OCI-LY7 (cell line): ENCODE data around the gene DPYSL4. TPM values are rescaled to one million over a fixed set of nuclear protein-coding genes. Genes with fewer than 3 reads are reported as not detected.

Experiments used
- BruUV-seq: library from RNA; stranded (reverse); fragments of 400-500 nt; replicated peaks from 2 replicates; lab custom pipeline; 2021; lab: Mats Ljungman, UMichigan
- CTCF ChIA-PET: fragments of 300-600 bp; sonication (Branson Sonifier 250); formaldehyde crosslinking; loops from one replicate; lab custom pipeline; 2022; ENCODE audit warnings: antibody characterized with exemption; ENCODE audit not compliant: unreplicated experiment; lab: Charles Lee
- POLR2A ChIA-PET: fragments of 300-600 bp; sonication (Branson Sonifier 250); formaldehyde crosslinking; loops from one replicate; lab custom pipeline; 2022; ENCODE audit warnings: antibody characterized with exemption; lab: Charles Lee
- DNase-seq: peaks from one replicate; pipeline ENCODE4 v3.0.0-alpha.2; 2015; ENCODE audit warnings: low spot score
- H2AFZ ChIP-seq: fragments of 200-600 bp; sonication (generic), shearing (Covaris generic); 2 replicates; pipeline ENCODE4 v1.6.1; 2014; ENCODE audit warnings: mild to moderate bottlenecking, antibody characterized with exemption, low read length, moderate library complexity
- H3K27ac ChIP-seq: fragments of 200-600 bp; sonication (generic); 2 replicates; pipeline ENCODE4 v1.5.1; 2014; ENCODE audit warnings: mixed run types, low read depth, mild to moderate bottlenecking, moderate library complexity, low read length, inconsistent platforms; ENCODE audit not compliant: poor library complexity, severe bottlenecking
- H3K36me3 ChIP-seq: fragments of 200-600 bp; sonication (generic); 2 replicates; pipeline ENCODE4 v1.6.1; 2014; ENCODE audit warnings: mild to moderate bottlenecking, antibody characterized with exemption, low read length, moderate library complexity, mixed read lengths; ENCODE audit not compliant: insufficient read depth
- H3K4me1 ChIP-seq: fragments of 200-600 bp; sonication (generic); 2 replicates; pipeline ENCODE4 v1.5.1; 2014; ENCODE audit warnings: mild to moderate bottlenecking, low read length; ENCODE audit not compliant: insufficient read depth, poor library complexity, severe bottlenecking
- H3K4me2 ChIP-seq: fragments of 200-600 bp; sonication (generic); 2 replicates; pipeline ENCODE4 v1.6.1; 2014; ENCODE audit warnings: mild to moderate bottlenecking, low read length
- H3K4me3 ChIP-seq: fragments of 200-600 bp; sonication (generic); 2 replicates; pipeline ENCODE4 v1.5.1; 2014; ENCODE audit warnings: mild to moderate bottlenecking, low read depth, low read length; ENCODE audit not compliant: poor library complexity, severe bottlenecking
- H3K79me2 ChIP-seq: fragments of 200-600 bp; sonication (generic); 2 replicates; pipeline ENCODE4 v1.6.1; 2016; ENCODE audit warnings: low read depth, mild to moderate bottlenecking, low read length, moderate library complexity, mixed read lengths; ENCODE audit not compliant: insufficient read depth
- H3K9me2 ChIP-seq: fragments of 200-600 bp; sonication (generic); 2 replicates; pipeline ENCODE4 v1.6.1; 2016; ENCODE audit warnings: mild to moderate bottlenecking, low read length, mixed read lengths; ENCODE audit not compliant: insufficient read depth
- H3K9me3 ChIP-seq: fragments of 200-600 bp; sonication (generic); 2 replicates; pipeline ENCODE4 v1.6.1; 2014; ENCODE audit warnings: mild to moderate bottlenecking, mixed run types, low read length, mixed read lengths
- H4K20me1 ChIP-seq: fragments of 200-600 bp; sonication (generic); 2 replicates; pipeline ENCODE4 v1.6.1; 2014; ENCODE audit warnings: mild to moderate bottlenecking, antibody characterized with exemption, low read length, moderate library complexity, mixed read lengths; ENCODE audit not compliant: insufficient read depth
- EZH2phosphoT487 ChIP-seq: fragments of 200-600 bp; sonication (generic); IDR thresholded peaks from 2 replicates; pipeline ENCODE4 v1.6.1; 2018; ENCODE audit warnings: low read depth, borderline replicate concordance, mild to moderate bottlenecking, mixed run types, antibody characterized with exemption, low read length, moderate library complexity, mixed read lengths
- intact Hi-C: fragments of 100-400 bp; cut with micrococcal nuclease; formaldehyde crosslinking; loops from one replicate; pipeline ENCODE4 v1.10.0; 2022; ENCODE audit not compliant: unreplicated experiment
- total RNA-seq, 2 experiments: library from RNA; depleted of rRNA in 1 of 2; stranded (reverse); fragments of >200 nt in 1 of 2; shearing (Covaris generic) in 1 of 2; gene quantifications; 2 replicates each; pipeline ENCODE4 v1.2.3, GENCODE V29; 2014 to 2022
- TF ChIP-seq, protein P1 (sequence below): fragments of 200-600 bp; sonication (generic); conservative IDR thresholded peaks from 2 replicates; pipeline ENCODE4 v1.5.1; 2014; ENCODE audit warnings: mild to moderate bottlenecking, antibody characterized with exemption, low read length, moderate library complexity, mixed read lengths

DPYSL4 gene
- total RNA-seq, 2 experiments from 2014 or later, result not detected

DNA sequence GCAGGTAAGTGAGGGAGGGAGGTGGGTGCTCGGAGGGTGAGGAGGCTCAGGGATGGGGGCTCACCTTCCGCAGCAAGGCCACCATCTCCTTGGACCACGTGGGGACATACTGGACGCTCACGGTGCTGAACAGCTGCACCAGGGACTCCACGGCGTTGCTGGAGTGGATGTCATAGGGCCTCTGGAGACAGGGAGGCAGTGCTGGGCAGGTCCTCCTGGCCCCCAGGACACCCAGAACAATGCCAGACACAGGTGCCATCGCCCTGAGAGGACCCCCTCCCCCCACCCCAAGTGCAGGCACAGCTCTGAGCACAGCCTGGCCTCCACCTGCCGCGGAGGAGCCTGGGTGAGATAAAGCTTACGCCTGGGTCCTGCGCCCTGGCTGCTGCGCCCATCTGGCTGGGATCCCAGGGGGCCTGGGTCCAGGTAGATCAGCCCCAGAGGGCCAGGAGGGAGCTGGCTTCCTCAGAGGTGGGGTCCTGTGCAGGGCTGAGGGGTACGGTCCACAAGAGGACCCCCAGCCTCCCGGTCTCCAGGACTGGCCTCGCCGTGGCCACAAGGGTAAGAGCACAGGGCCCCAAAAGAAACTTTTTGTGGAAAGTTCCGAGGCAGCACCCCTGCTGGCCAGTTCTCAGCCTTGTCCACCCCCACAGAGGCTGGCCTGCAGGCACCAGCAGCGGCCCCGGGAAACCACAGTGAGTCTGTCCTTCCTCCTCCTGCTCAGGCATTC, 37.8 kb downstream of the DPYSL4 start:
- Histone ChIP-seq H3K4me3 (no peak overlapping the region), H3K9me3 (no peaks in the 10 kb centered on the region), H3K79me2 (no peaks in the 10 kb centered on the region), H3K36me3 (no peaks in the 10 kb centered on the region), H2AFZ (no peak overlapping the region), H3K27ac (no peak overlapping the region), H3K4me1 (no peaks in the 10 kb centered on the region), H3K4me2 (no peak overlapping the region), H4K20me1 (no peaks in the 10 kb centered on the region), H3K9me2 (no peaks in the 10 kb centered on the region)
- BruUV-seq, result no TSS peak
- POLR2A ChIA-PET, result no interaction called here
- TF ChIP-seq, protein P1, sequence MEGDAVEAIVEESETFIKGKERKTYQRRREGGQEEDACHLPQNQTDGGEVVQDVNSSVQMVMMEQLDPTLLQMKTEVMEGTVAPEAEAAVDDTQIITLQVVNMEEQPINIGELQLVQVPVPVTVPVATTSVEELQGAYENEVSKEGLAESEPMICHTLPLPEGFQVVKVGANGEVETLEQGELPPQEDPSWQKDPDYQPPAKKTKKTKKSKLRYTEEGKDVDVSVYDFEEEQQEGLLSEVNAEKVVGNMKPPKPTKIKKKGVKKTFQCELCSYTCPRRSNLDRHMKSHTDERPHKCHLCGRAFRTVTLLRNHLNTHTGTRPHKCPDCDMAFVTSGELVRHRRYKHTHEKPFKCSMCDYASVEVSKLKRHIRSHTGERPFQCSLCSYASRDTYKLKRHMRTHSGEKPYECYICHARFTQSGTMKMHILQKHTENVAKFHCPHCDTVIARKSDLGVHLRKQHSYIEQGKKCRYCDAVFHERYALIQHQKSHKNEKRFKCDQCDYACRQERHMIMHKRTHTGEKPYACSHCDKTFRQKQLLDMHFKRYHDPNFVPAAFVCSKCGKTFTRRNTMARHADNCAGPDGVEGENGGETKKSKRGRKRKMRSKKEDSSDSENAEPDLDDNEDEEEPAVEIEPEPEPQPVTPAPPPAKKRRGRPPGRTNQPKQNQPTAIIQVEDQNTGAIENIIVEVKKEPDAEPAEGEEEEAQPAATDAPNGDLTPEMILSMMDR, result no peak
- TF ChIP-seq EZH2phosphoT487, result no peak
- CTCF ChIA-PET, result no interaction called here
- intact Hi-C loops, result loop anchor here (10.0 kb wide), 1 partner anchor 230 kb away; no protein-coding TSS in a partner anchor
- DNase-seq, result no peak

DNA sequence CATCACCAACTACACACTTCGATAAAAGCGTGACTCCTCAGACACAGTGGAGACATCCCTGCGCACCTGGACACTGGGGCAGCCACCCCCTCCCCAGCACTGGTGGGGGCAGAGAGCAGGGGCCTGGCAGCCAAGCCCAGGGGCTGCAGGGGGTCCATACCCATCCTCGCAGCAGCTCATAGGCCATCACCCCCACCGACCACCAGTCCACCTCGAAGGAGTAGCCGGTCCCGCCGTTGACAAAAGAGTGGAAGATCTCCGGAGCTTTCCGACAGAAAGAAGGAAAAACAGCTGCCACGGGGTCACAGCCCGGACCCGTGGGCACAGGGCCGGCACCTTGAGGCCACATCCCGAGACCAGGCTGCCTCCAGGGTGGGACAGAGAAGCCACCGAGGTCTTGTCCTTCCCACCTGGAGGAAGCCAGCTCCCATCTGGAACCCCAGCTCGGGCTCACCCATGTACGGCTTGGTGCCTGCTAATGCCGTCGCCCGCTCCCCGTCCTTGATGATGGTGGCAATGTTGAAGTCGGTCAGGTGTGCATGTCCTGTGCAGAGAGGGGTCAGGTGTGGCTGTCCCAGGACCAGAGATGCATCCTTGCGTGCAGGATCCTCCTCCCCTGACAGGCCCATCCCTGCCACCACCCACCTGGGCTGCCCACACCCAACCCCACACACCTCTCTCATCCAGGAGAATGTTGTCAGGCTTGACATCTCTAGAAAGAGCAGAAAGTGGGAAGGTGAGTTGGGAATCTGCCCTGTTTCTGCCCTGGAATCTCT, 38.5 kb downstream of the DPYSL4 start:
- intact Hi-C loops, result loop anchor here (10.0 kb wide), 1 partner anchor 230 kb away; no protein-coding TSS in a partner anchor
- Histone ChIP-seq H2AFZ (no peak overlapping the region), H3K27ac (no peak overlapping the region), H3K9me3 (no peaks in the 10 kb centered on the region), H3K79me2 (no peaks in the 10 kb centered on the region), H3K4me1 (no peaks in the 10 kb centered on the region), H4K20me1 (no peaks in the 10 kb centered on the region), H3K9me2 (no peaks in the 10 kb centered on the region), H3K36me3 (no peaks in the 10 kb centered on the region), H3K4me2 (no peak overlapping the region), H3K4me3 (no peak overlapping the region)
- BruUV-seq, result no TSS peak
- CTCF ChIA-PET, result no interaction called here
- DNase-seq, result no peak
- POLR2A ChIA-PET, result no interaction called here
- no peak for TF ChIP-seq EZH2phosphoT487
- TF ChIP-seq, protein P1, result no peak
